GM23248 (cell line): ENCODE results near the gene LAMB1.

Experiments
- EZH2 ChIP-seq: fragments of 200-600 bp; sonication (generic); IDR thresholded peaks from 2 replicates; pipeline ENCODE4 v1.6.1; 2018; ENCODE audit warnings: antibody characterized with exemption, mild to moderate bottlenecking; ENCODE audit not compliant: insufficient read depth, poor library complexity, severe bottlenecking
- EZH2phosphoT487 ChIP-seq: fragments of 200-600 bp; sonication (generic); IDR thresholded peaks from 2 replicates; pipeline ENCODE4 v1.6.1; 2018; ENCODE audit warnings: antibody characterized with exemption, moderate library complexity, mild to moderate bottlenecking, low read depth; ENCODE audit not compliant: insufficient read depth

- no peak for TF ChIP-seq EZH2
- no peak for TF ChIP-seq EZH2phosphoT487
Observed at GRCh38 chr7:107931740-107932515, 71.0 kb downstream of the LAMB1 start.
